HG02678 (cell line): Measurements from ENCODE around the gene RXRA.

Source experiments
- ATAC-seq: cut with Tn5 transposase; IDR thresholded peaks from one replicate; pipeline ENCODE4 v1.9.1; 2021; ENCODE audit warnings: mild to moderate bottlenecking, moderate library complexity; ENCODE audit not compliant: unreplicated experiment

The RXRA gene

DNA sequence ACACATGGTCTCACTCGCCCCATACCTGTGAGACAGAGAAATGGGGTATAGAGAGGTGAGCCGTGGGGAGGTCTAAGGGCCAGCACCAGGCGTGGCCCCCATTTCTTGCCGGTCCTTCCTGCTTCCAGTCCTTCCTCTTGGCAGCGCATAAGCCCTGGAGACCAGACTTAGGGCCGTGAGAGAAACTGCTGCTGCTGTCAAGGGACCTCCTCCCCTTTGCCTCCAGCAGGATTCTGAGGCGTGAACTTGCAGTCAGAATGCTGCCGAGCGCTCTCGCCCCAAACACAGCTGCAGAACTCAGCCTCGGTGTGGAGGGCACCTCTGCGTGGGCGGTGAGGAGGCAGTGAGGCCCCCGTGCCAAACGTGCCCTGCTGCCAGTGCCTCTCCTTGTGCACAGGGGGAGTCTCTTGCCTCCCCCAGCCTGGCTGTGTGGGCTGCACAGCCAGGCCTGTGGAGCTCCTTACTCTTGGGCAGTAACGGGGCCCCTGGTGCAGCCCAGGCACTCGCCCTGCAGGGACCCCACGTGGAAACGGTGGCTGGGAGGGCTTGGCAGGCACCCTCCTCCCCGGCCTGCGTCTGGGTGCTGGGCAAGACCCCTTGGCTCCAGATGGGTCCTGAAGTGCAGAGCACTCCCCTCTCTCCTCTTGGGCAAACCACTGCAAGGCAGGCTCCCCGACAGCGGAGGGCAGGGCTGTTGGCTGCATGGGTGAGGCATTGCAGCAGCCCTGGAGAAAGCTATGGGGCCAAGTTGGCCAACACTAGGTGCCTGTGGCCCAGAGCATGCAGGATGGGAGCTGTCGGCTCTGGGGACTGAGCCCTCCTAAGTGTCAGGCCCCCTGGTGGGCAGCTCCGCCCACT, 85.4 kb downstream of the RXRA start:
- no peak for ATAC-seq

DNA sequence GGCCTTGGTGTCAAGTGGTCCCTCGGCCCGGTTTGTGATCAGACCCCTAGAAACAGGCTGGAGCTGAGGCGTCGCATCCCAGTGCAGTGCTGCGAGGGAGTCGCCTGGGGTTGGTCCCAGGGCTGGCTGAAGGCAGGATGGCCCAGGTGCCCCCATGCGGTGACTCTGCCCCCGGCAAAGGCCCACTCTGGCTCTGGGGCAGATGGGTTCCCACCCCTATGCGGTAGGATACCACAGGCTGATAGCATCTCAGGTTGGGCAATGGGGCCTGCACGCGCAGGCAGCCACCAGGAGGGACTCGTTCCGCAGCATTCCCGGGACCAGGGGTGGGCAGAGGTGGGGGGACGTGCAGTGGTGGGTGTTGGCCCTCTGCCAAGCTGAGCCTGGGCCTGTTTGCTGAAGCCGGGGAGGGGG, 86.0 kb downstream of the RXRA start:
- no peak for ATAC-seq

DNA sequence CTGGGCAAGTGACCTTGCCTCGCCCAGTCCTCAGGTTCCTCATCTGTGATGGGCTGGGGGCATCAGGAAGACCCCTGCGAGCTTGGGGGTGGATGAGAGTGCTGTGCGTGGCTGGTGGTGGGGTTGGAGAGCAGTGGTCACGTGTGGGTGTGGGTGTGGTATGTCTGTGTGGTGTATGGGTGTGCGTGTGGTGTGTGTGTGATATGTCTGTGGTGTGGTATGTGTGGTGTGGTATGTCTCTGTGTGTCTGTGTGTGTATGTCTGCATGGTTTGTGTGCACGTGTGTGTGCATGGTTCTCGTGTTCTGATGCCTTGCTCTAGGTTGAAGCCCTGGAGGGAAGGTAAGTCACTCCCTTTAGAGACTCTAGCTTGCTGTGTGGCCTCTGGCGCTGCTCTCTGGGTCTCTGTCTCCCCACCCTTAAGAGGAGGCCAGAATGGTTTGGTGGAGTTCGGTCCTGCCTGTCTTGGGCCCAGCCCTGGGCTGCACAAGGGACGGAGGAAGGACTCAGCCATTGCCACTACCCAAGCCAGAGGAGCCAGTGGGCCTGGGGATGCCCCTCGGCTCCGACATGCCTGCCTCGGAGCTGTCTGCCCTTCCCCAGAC, 87.0 kb downstream of the RXRA start:
- ATAC-seq: no peak

DNA sequence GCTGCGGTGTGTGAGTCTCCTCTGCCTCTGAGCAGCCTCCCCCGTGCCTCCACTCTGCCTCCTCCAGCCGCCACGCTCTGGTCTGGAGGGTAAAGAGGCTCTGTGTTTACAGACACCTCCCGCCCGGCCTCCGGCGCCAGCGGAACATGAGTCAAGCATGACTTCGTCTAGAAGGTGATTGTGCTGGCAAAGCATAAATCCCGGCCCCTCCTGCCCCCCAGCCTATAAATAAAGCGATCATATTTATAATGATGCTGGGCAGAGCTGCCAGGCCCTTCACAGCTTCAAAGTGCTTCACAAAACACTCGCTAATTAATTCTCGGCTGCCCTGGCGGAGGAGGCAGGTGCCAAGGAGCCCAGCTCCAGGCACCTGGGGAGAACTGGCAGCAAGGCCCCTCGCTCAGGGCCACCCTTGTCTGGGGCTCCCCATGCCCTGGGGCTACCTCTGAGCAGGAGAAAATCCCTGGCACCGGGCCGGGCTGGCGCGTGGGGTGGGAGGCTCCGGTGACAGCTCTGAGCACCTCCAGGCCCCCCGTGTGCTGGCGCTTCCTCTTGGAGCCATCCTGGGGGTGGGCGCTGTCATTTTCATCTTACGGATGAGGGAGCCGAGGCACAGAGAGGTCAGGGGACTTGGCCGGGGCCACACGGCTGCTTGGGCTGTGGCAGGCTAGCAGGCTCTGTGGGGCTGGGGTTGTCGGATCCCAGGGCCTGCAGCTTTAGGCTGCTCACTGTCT, 87.8 kb downstream of the RXRA start:
- no peak for ATAC-seq

DNA sequence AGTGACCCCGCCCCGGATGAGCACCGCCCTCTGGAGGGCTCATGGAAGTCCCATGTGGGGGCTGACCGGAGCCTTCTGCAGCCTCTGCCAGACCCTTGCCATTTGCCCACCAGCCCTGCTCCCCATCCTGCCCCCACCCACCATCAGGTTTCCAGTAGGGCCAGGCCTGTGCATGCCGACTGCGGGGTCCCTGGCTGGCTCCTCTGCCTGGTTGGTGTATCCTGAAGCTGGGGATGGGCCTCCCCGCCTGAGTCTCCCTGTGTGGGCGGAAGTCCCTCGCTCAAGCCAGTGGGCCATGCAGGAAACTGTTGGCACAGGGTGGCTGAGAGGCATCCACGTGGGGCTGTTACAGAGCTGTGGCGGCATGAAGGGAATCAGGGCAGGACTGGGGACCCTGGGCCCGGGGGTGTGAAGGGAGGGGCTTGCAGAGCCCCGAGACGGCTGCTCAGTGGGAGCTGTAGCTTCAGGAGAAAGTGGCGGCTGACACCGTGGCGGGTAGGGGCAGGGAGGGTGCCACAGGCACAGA, 88.7 kb downstream of the RXRA start:
- ATAC-seq: no peak

DNA sequence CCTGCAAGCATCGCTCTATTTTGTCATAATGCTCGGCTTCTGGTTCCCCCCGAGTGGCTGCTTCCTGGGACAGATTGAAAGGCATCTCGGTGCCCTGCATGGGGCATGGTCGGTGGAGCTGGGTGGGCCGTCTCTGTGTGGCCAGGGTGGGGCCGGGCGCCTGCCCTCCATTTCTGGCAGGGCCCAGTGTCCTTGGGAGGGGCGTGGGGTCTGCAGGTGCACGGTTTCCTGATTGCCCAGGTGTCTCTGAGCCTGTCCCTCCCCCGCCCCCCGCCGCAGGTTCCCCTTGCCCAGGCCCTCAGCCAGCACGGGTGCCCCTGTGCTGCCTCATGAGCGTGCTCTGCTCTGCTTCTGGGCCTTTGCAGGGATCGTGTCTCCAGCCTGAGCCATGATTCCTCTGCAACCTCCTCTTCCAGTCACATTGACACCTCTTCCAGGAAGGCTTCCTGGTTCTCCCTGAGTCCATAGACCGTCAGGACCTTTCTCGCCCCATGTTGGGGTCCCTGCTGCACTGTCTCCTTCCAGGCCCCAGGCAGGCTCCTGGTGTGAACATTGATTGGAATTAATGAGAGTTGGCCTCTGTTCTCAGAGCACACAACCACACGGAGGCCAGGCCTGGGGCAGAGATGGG, 90.2 kb downstream of the RXRA start:
- ATAC-seq: no peak

DNA sequence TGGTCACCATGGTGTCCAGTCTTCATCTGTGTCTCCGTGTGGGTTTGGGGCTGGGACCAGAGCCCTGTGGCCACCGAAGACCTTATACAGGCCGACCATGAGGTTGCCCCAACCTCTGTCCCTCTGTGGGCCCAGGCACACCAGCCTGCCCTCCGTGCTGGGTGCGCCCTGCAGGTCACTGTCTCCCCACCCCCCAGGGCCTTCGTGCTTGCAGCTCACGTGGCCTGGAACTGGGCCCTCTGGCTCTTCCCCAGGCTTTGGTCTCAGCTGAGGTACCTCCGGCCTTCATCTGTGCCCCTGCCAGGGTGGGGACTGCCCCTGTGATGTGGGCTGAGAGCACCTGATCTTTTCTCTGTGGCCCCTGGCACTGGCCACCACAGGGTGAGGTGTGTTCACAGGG, 92.1 kb downstream of the RXRA start:
- ATAC-seq: no peak

DNA sequence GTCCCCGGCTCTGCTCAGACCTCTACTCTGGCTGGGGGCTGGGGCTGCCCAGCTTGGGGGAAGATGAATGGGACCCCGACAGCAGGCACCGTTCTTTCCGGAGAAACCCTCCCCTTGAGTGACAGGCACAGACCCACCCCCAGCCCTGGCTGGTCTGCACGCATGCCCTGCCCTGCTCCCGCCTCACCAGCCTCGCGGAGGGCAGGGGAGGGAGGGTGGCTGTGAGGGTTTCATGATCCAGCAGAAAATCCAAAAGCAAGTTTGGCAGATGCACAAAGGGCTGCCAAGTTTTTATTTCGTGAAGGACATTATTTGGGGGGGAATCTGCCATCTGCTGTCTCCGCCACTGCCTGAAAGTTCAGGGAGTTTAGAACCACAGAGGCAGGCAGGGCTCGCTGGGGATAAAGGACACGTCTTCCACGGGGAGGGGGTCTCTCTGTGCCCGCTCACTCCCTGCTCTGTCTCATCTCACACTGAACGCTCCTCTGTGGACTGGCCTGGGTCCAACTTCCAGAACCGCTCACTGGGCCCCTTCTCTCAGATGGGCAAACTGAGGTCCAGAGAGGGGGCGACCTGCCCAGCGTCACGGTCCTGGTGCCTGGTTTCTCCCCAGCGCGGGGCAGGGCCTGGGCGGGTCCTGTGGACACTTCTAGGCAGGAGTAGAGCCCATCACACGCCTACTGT, 92.9 kb downstream of the RXRA start:
- no peak for ATAC-seq

DNA sequence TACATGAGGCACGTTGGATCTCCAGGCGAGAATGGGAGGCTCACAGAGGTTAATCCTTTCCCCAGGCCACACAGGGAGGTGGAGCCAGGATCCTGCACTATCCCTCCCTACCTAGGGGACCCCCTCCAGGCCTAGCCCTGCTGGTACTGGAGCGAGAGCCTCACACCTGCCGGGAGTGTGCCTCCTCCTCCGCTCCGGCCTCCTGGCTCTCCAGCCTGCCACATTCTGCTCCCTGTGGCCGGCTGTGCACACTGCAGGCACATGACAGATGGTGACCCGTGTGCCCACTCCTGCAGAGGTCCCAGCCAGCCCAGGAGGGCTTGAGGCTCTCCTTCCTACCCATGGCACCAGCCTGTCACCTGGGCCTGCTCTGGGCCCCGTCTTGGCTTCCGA, 93.4 kb downstream of the RXRA start:
- no peak for ATAC-seq

DNA sequence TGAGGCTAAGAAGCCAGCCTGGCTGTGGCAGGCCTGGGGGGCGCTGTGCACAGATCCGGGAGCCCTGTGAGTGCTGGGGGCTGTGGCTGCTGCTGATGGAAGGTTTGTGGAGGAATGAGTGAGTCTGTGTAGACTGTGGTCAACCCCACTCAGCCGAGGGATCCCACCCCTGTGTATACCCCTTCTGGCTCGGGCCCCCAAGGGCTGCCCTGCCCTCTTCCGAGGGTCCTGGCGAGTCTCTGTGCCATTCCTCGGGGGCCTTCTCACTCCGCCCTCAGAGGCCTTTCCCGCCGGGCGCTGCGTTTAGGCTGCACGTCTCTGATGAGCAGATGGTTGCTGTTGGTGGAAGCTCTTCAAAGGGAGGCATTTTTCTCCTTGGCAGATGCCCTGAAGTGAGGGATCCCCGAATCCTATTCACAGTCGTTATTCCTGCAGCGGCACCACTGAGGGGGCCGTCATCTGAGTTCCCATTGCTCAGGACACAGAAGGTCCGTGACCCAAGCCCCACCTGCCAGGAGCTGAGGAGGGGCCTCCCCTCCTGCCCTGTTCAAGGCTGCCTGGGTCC, 94.1 kb downstream of the RXRA start:
- no peak for ATAC-seq

DNA sequence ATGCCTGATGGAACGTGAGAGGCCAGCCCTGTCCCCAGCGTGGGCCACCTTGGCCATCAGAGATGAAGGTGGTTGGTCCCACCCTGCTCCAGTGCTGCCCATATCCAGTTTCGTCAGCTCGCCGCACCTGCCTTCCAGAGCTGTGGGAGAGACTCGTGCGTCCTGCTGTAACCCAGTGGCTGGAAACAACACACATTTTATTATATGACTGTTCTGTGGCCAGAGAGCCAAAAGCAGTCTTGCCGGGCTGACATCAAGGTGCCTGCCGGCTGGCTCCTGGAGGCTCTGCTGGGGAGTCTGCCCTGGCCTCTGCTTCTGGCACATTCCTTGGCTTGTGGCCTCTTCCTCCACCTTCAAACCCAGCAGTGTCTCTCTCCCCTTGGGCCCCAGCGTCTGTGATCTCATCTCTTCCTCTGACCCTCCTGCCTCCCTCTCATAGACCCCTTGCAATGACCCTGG, 94.7 kb downstream of the RXRA start:
- no peak for ATAC-seq

DNA sequence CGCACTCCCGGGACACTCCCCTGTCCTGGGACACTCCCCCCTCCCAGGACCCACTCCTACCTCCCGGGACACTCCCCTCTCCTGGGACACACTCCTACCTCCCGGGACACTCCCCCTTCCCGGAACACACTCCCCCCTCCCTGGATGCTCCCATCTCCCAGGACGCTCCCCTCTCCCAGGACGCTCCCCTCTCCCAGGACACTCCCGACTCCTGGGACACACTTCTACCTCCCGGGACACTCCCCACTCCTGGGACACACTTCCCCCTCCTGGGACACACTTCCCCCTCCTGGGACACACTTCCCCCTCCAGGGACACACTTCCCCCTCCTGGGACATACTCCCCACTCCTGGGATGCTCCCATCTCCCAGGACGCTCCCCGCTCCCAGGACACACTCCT, 95.6 kb downstream of the RXRA start:
- ATAC-seq: no peak

DNA sequence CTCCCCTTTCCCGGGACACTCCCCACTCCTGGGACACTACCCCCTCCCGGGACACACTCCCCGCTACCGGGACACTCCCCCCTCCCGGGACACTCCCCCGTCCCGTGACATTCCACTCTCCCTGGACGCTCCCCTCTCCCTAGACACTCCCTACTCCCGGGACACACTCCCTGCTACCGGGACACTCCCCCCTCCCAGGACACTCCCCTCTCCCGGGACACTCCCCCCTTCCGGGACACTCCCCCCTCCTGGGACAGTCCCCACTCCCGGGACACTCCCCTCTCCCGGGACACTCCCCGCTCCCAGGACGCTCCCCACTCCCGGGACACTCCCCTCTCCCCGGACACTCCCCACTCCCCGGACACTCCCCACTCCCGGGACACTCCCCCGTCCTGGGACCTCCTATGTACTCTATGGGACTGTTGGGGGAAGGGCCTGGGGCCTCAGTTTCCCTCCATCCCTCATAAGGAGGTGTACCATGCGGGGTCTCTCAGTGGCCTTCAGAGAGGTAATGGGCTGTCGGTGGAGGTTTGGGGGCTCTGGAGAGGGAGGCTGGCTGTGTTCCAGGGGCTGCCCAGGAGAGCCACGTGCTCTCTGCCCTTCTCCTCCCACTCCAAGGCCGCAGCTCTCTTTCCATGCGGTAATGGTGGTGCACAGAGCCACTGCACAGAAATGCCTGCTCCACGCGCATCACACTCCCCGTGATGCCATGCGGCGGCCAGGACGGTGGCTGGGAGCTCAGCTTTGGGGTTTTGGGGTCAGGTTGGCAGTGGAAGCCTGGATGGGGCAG, 96.2 kb downstream of the RXRA start:
- ATAC-seq: no peak

DNA sequence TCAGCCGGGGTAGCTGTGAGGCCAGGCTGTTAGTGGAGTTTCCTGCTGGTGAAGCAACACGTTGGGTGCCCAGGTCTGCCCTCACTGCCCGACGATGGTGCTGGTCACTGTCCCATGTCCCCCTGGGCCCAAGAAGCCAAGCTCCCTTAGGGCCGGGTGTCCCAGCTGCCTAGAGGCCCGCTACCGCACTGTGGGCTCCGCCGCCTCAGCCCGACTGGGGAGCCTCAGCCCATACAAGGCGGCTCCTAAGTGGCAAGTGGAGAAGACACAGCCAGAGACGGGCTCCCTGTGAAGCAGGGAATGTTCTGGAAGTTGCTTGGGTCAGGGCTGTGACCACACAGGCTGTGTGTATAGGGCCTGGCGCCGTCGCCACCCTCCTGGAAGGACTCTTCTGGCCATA, 96.9 kb downstream of the RXRA start:
- ATAC-seq: no peak

DNA sequence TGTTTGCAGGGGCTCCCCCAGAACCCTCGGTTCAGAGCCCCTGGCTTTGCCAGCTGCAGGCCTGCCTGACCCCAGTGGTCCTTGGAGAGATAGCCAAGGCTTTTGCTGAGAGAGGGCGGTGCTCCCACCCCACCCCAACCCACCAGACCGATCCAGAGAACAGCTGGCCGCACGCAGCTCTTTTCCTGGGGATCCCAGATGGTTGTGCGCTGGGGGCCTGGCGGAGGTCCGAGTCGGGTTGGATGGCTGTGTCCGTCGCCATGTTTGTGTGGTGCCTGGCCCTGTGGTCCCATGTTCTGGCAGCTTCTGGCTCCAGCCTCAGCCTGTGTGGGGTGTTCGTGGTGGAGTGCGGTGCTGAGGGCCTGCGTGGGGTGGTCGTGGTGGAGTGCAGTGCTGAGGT, 97.5 kb downstream of the RXRA start:
- ATAC-seq: no peak

DNA sequence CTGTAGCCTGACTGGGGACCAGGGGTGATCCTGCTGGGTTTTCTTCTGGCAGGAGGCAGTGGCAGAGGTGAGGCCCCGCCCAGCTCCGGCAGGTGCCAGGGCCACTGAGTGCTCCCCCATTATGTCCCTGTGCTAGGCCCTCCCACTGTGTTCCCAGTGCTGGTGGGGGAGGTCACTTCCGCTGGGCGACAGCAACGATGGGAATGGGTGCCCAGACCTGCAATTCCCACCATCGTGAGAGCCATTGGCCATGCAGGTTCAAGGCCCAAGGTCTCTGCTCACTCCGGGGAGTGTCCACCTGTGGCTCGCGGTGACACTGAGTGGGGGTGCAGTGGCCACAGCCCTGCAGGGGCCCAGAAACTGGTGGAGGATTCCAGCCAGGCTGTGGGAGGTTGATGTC, 98.6 kb downstream of the RXRA start:
- no peak for ATAC-seq

DNA sequence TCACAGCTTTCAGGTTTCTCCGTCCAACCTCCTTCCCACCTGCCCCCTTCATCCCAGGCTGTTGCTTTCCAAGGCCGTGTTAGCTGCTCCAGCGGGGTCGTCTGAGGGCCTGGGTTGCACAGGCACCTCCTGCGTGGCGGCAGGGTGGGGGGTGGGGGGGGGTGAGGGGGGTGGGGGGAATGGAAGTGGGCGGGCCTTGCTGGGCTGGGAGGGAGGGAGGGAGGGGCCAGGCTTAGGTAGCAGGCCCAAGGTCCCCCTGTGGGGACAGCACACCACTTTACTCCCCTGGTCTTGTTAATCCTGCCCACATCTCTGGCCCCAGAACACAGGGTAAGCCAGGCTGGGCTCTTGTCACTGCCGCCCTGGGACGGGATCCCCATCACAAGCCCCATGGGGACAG, 99.1 kb downstream of the RXRA start:
- ATAC-seq: no peak

DNA sequence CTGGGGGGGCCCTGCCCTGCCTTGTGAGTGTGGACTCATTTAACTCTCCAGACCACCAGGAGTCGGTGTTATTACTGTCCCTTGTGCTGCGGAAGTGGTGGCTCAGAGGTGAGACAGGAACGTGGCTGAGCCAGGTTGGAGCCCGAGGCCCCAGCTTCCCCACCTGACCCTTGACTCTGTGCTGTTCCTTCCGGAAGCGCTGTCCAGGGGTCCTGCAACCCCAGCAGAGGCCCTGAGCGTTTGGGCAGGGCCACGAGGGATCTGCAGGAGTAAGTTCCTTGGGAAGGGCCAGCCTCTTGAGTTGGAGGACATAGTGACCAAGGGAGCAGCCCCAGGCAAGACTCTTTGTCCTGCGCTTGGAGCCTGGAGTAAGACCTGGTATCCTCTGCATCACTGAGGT, 99.6 kb downstream of the RXRA start:
- ATAC-seq: no peak

DNA sequence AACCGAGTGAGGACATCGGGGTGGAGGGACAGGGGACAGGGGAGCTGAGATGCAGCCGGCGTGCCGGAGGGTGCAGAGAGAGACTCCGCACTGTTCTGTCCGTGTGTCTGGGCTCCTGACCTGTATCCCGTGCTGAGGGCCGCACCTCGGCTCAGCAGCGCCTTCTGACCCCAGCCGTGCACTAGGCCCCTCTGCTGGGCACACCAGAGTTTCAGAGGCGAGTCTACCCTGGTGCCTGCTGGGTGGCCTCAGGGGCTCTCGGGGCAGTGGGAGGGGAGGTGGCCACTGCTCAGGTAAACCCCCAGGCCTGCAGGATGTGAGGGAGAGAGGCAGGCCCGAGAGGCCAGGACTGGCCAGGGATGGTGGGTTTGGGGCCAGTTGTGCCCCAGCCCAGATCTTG, 100.2 kb downstream of the RXRA start:
- no peak for ATAC-seq
